GM23338 (cell line): ENCODE measurements around the gene SSTR5. TPM values are rescaled to one million over a fixed set of nuclear protein-coding genes. Genes with fewer than 3 reads are reported as not detected.

Experiments
- ATAC-seq: fragments of 200-7000 bp; cut with Tn5 transposase; 3 replicates; pipeline ENCODE4 v1.9.1; 2020
- DNase-seq: peaks from one replicate; pipeline ENCODE4 v3.0.0-alpha.2; 2015; ENCODE audit warnings: low spot score
- H2AFZ ChIP-seq: fragments of 200-600 bp; sonication (generic); 2 replicates; pipeline ENCODE4 v1.8.0; 2016; ENCODE audit warnings: antibody characterized with exemption, mild to moderate bottlenecking, moderate library complexity
- H3F3A ChIP-seq: fragments of 200-600 bp; sonication (generic); replicated peaks from 2 replicates; pipeline ENCODE4 v1.8.0; 2017; ENCODE audit warnings: antibody characterized with exemption, mixed run types, low read depth
- H3K27ac ChIP-seq: fragments of 200-600 bp; sonication (generic); 2 replicates; pipeline ENCODE4 v1.6.1; 2016; ENCODE audit warnings: low read depth
- H3K27me3 ChIP-seq: fragments of 200-600 bp; sonication (generic); 2 replicates; pipeline ENCODE4 v1.8.0; 2016; ENCODE audit warnings: mild to moderate bottlenecking, mixed run types, moderate library complexity; ENCODE audit not compliant: insufficient read depth
- H3K36me3 ChIP-seq: fragments of 200-600 bp; sonication (generic); 2 replicates; pipeline ENCODE4 v1.8.0; 2016; ENCODE audit warnings: mild to moderate bottlenecking; ENCODE audit not compliant: insufficient read depth
- H3K4me1 ChIP-seq: fragments of 200-600 bp; sonication (generic); 2 replicates; pipeline ENCODE4 v1.8.0; 2016; ENCODE audit warnings: mild to moderate bottlenecking, moderate library complexity; ENCODE audit not compliant: insufficient read depth
- H3K4me2 ChIP-seq: fragments of 200-600 bp; sonication (generic); 2 replicates; pipeline ENCODE4 v1.7.1; 2017; ENCODE audit warnings: mixed run types
- H3K4me3 ChIP-seq: fragments of 200-600 bp; sonication (generic); 2 replicates; pipeline ENCODE4 v1.6.1; 2016; ENCODE audit warnings: mixed run types
- H3K79me2 ChIP-seq: fragments of 200-600 bp; sonication (generic); replicated peaks from 2 replicates; pipeline ENCODE4 v1.8.0; 2017; ENCODE audit warnings: mild to moderate bottlenecking; ENCODE audit not compliant: insufficient read depth
- H3K9me2 ChIP-seq: fragments of 200-600 bp; sonication (generic); 2 replicates; pipeline ENCODE4 v1.8.0; 2017; ENCODE audit not compliant: insufficient read depth
- H4K20me1 ChIP-seq: fragments of 200-600 bp; sonication (generic); replicated peaks from 2 replicates; pipeline ENCODE4 v1.8.0; 2017; ENCODE audit warnings: mild to moderate bottlenecking; ENCODE audit not compliant: insufficient read depth
- H3K27ac Mint-ChIP-seq: 2 replicates; pipeline ENCODE4 v1.8.0; 2020; ENCODE audit warnings: inconsistent platforms, mild to moderate bottlenecking, moderate library complexity, mixed read lengths
- H3K27me3 Mint-ChIP-seq: 3 replicates; pipeline ENCODE4 v1.8.0; 2022; ENCODE audit warnings: low read depth, mild to moderate bottlenecking, moderate library complexity, mixed read lengths, inconsistent platforms; ENCODE audit not compliant: insufficient read depth, poor library complexity
- H3K36me3 Mint-ChIP-seq: 3 replicates; pipeline ENCODE4 v1.8.0; 2021; ENCODE audit warnings: low read depth, mild to moderate bottlenecking, inconsistent platforms, moderate library complexity, mixed read lengths
- H3K4me1 Mint-ChIP-seq: 3 replicates; pipeline ENCODE4 v1.8.0; 2020; ENCODE audit warnings: mild to moderate bottlenecking, inconsistent platforms, mixed read lengths
- H3K4me3 Mint-ChIP-seq: 3 replicates; pipeline ENCODE4 v1.8.0; 2021; ENCODE audit warnings: moderate library complexity, mild to moderate bottlenecking, inconsistent platforms, mixed read lengths
- H3K9me3 Mint-ChIP-seq: 3 replicates; pipeline ENCODE4 v1.8.0; 2020; ENCODE audit warnings: moderate library complexity, mild to moderate bottlenecking, inconsistent platforms, mixed read lengths
- CREB1 ChIP-seq: fragments of 250-450 bp; sonication (Bioruptor Pico); IDR thresholded peaks from 2 replicates; pipeline ENCODE4 v1.5.0; 2020; ENCODE audit warnings: low read depth, mild to moderate bottlenecking, moderate library complexity
- EZH2phosphoT487 ChIP-seq: fragments of 200-600 bp; sonication (generic); IDR thresholded peaks from one replicate; pipeline ENCODE4 v1.8.1; 2018; ENCODE audit warnings: antibody characterized with exemption; ENCODE audit not compliant: unreplicated experiment
- JUNB ChIP-seq: IDR thresholded peaks from one replicate; pipeline ENCODE4 v1.6.1; 2016; ENCODE audit warnings: antibody characterized with exemption; ENCODE audit not compliant: unreplicated experiment
- NANOG ChIP-seq: IDR thresholded peaks from 2 replicates; pipeline ENCODE4 v1.6.1; 2016; ENCODE audit warnings: antibody characterized with exemption, borderline replicate concordance
- ZNF114 ChIP-seq: fragments of 250-450 bp; sonication (Bioruptor Pico); IDR thresholded peaks from 2 replicates; pipeline ENCODE4 v1.5.0; 2020; ENCODE audit warnings: mild to moderate bottlenecking, moderate library complexity
- ZNF331 ChIP-seq: fragments of 250-450 bp; sonication (Bioruptor Pico); IDR thresholded peaks from 2 replicates; pipeline ENCODE4 v1.5.0; 2020; ENCODE audit warnings: low read depth, mild to moderate bottlenecking, moderate library complexity
- polyA plus RNA-seq: library from polyadenylated mRNA; unstranded; fragments of >200 nt; fragmentation: Nextera tagmentation; extraction: Ambion mirVana; gene quantifications from 2 replicates; pipeline ENCODE4 v1.2.1, GENCODE V29; 2016
- total RNA-seq: library from RNA; depleted of rRNA; stranded (reverse); fragments of >200 nt; shearing (Covaris generic); gene quantifications from 2 replicates; pipeline ENCODE4 v1.2.3, GENCODE V29; 2014
- TF ChIP-seq, protein P1 (sequence below): IDR thresholded peaks from one replicate; pipeline ENCODE4 v1.6.1; 2018; ENCODE audit warnings: antibody characterized with exemption; ENCODE audit not compliant: unreplicated experiment
- TF ChIP-seq, protein P2 (sequence below), 2 experiments: fragments of 200-600 bp in 1 of 2; sonication (generic) in 1 of 2; conservative IDR thresholded peaks; 2 replicates each; pipeline versions ENCODE4 v1.5.1 to v1.6.1; 2016 to 2017; ENCODE audit warnings: antibody characterized with exemption in 2 of 2, low read depth in 2 of 2, mild to moderate bottlenecking in 2 of 2, moderate library complexity in 1 of 2

Gene SSTR5
- total and polyA plus RNA-seq, 2 experiments from 2014 or later, result 0.60 to 1.0 TPM

DNA sequence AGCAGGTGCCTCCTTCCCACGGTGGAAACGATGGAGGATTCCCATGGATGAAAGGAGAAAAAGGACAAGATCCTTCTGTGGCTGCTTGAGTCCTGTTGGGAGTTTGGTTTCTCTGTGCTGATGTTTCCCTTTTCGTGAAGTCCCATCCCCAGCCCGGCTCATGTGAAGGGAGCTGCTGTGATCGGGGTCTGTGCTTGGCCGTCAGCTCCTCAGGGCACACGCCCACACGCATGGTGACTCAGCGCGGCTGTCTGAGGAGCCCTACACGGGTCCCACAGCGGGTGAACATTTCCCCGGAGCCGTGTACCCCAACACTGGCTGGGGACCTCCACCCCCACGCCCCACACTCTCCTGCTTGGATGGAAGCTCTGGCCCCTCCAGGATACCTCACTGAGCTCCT lies 44.5 kb upstream of the SSTR5 start:
- Histone ChIP-seq H3F3A (no peaks in the 10 kb centered on the region), H3K36me3 (no peaks in the 10 kb centered on the region), H3K4me3 (no peak overlapping the region), H3K9me2 (no peaks in the 10 kb centered on the region), H2AFZ (no peak overlapping the region), H3K27me3 (no peaks in the 10 kb centered on the region), H3K4me1 (no peaks in the 10 kb centered on the region), H3K79me2 (no peaks in the 10 kb centered on the region), H3K4me2 (no peak overlapping the region), H4K20me1 (no peaks in the 10 kb centered on the region), H3K27ac (no peak overlapping the region)
- DNase-seq, result no peak
- H3K27ac Mint-ChIP-seq, result no peak overlapping the region
- no peak for TF ChIP-seq JUNB
- TF ChIP-seq ZNF331, result no peak
- no peak for TF ChIP-seq CREB1 (CRISPR knock-in tag)
- TF ChIP-seq, protein P1, sequence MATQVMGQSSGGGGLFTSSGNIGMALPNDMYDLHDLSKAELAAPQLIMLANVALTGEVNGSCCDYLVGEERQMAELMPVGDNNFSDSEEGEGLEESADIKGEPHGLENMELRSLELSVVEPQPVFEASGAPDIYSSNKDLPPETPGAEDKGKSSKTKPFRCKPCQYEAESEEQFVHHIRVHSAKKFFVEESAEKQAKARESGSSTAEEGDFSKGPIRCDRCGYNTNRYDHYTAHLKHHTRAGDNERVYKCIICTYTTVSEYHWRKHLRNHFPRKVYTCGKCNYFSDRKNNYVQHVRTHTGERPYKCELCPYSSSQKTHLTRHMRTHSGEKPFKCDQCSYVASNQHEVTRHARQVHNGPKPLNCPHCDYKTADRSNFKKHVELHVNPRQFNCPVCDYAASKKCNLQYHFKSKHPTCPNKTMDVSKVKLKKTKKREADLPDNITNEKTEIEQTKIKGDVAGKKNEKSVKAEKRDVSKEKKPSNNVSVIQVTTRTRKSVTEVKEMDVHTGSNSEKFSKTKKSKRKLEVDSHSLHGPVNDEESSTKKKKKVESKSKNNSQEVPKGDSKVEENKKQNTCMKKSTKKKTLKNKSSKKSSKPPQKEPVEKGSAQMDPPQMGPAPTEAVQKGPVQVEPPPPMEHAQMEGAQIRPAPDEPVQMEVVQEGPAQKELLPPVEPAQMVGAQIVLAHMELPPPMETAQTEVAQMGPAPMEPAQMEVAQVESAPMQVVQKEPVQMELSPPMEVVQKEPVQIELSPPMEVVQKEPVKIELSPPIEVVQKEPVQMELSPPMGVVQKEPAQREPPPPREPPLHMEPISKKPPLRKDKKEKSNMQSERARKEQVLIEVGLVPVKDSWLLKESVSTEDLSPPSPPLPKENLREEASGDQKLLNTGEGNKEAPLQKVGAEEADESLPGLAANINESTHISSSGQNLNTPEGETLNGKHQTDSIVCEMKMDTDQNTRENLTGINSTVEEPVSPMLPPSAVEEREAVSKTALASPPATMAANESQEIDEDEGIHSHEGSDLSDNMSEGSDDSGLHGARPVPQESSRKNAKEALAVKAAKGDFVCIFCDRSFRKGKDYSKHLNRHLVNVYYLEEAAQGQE, result no peak
- ATAC-seq, result no peak
- H3K36me3 Mint-ChIP-seq, result no peaks in the 10 kb centered on the region
- peaks cover 7% of the 10 kb centered on the region for H3K27me3 Mint-ChIP-seq
- no peak overlapping the region for H3K4me3 Mint-ChIP-seq
- no peaks in the 10 kb centered on the region for H3K4me1 Mint-ChIP-seq
- no peaks in the 10 kb centered on the region for H3K9me3 Mint-ChIP-seq

DNA sequence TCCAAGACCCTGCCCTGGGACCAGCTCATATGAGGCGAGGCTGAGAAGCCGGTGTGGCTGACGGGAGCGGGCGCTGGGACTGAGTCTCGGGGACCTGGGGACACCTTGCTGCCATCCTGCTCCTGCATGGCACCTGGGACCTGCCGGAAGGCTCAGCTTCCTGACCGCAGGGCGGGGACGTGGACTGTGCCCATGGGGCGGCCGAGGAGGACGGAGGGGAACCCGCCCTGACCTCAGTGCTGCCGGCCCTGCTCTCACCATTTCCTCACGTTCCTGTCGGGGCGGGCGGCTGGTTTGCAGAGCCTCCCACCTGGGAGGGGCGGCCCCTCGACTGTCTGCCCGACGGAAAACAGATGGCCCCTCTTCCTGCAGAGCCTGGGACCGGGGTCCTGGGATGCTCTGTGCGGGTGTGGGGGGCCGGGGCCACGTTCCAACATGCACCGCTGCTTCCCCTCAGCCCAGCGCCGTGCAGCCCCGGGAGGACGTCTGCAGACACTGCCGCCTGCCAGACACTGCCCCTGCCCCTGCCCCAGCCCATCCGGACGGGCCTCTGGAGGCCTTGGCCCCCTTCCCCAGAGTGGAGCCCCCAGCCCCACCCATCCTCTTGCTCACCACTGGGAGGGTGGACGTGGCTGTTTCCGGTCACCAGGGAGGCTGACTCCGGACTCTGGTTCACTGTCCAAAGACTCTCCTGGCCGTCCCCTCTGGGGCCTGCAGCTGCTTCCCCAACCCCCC lies 43.9 kb upstream of the SSTR5 start:
- no peak overlapping the region for H3K4me2 ChIP-seq
- no peak overlapping the region for H3K4me3 Mint-ChIP-seq

More for the DNA sequence above, 43.9 kb upstream of the SSTR5 start:
- no peaks in the 10 kb centered on the region for H4K20me1 ChIP-seq
- no peak overlapping the region for H3K27ac ChIP-seq
- Mint-ChIP-seq H3K9me3 (no peaks in the 10 kb centered on the region), H3K36me3 (no peaks in the 10 kb centered on the region), H3K27ac (no peak overlapping the region), H3K27me3 (peaks cover 7% of the 10 kb centered on the region), H3K4me1 (no peaks in the 10 kb centered on the region)
- H3F3A ChIP-seq, result no peaks in the 10 kb centered on the region
- TF ChIP-seq NANOG (no peak), JUNB (no peak), ZNF114 (CRISPR knock-in tag) (no peak), ZNF331 (no peak), CREB1 (CRISPR knock-in tag) (no peak), EZH2phosphoT487 (no peak)
- TF ChIP-seq, protein P1, result no peak
- TF ChIP-seq, protein P2, sequence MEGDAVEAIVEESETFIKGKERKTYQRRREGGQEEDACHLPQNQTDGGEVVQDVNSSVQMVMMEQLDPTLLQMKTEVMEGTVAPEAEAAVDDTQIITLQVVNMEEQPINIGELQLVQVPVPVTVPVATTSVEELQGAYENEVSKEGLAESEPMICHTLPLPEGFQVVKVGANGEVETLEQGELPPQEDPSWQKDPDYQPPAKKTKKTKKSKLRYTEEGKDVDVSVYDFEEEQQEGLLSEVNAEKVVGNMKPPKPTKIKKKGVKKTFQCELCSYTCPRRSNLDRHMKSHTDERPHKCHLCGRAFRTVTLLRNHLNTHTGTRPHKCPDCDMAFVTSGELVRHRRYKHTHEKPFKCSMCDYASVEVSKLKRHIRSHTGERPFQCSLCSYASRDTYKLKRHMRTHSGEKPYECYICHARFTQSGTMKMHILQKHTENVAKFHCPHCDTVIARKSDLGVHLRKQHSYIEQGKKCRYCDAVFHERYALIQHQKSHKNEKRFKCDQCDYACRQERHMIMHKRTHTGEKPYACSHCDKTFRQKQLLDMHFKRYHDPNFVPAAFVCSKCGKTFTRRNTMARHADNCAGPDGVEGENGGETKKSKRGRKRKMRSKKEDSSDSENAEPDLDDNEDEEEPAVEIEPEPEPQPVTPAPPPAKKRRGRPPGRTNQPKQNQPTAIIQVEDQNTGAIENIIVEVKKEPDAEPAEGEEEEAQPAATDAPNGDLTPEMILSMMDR (conservative IDR thresholded peaks at IDR 0.05; ENCODE audit: low read depth in 2 of 2), result no peak
- H3K36me3 ChIP-seq, result no peaks in the 10 kb centered on the region
- H3K27me3 ChIP-seq, result no peaks in the 10 kb centered on the region
- H3K4me3 ChIP-seq, result no peak overlapping the region
- no peak for ATAC-seq
- DNase-seq, result no peak
- H3K79me2 ChIP-seq, result no peaks in the 10 kb centered on the region
- no peaks in the 10 kb centered on the region for H3K4me1 ChIP-seq
- H2AFZ ChIP-seq, result no peak overlapping the region
- no peaks in the 10 kb centered on the region for H3K9me2 ChIP-seq
